Activated CD4-positive, alpha-beta T cell treated with anti-CD3 and anti-CD28 coated beads, Interleukin-2, amount 50 U/mL, for 16 hours (primary cell): ENCODE data around the gene ZNF536.
"Not testable (repeated sequence)": the region's sequence is repeated elsewhere in the genome, so short reads cannot be mapped to it uniquely, and the experiment has no call there.

Experiments
- DNase-seq: peaks from one replicate; pipeline ENCODE4 v3.0.0-alpha.2; 2020

Gene ZNF536

DNA sequence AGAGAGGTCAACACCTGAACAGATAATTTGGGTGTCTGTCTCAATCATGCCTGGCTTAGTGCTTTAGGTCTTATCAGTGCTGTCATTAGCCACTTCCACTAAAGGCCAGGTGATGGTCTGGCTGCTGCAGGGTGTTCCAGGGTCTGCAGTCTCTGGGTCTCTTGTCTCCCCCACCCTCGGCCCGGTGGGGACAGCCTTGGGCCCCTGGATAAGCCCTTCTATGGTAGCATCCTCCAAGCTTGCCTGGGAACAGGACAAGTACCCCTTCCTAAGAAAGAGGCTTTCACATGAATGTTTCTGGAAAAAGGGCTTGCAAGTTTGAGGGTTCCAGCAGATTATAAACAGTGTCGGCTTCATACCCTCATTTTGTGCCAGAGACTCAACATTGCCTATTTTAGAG lies 29.3 kb upstream of the ZNF536 start:
- no peak for DNase-seq

DNA sequence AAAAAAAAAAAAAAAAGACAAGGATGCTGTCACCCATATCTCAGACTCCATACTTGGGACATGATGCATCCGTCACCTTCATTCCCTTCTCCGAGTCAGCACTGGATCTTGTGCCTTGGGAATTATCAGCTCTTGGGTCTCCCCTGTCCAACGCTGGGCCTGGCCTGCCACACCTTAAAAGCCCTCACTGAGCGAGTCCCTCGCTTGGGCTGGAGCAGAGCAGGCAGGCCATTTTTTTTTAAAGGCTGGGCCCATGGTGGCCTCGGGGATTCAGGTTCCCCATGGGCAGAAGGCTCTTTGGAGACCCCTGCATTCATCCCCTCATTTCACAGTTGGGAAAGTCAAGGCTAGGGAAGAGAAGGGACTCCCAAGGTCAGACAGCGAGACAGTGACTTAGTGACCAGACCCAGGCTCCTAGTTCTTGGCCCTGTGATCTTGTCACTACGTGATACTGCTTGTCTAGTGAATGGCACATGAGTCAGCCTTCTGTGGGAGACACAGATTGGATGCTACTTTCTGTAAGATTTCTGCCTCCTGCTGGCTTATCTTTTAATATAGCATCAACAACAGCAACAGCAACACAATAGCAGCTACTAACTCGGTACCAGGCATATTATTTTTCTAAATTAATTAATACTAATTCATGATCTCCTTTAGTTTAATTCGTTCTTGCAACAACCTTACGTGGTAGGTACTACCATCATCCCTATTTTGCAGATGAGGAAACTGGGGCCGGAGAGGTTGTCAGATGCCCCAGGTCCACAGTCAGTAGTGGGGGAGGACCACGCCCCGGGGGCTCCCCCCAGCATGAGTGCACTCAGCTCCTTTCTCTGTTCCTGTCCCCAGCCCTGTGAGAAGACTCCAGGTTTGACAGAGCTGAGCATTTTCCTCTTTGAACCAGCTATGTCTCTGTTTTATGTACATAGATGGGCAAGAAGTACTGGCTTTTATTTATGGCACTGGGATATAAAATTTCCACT lies 27.4 kb upstream of the ZNF536 start:
- DNase-seq: no peak

DNA sequence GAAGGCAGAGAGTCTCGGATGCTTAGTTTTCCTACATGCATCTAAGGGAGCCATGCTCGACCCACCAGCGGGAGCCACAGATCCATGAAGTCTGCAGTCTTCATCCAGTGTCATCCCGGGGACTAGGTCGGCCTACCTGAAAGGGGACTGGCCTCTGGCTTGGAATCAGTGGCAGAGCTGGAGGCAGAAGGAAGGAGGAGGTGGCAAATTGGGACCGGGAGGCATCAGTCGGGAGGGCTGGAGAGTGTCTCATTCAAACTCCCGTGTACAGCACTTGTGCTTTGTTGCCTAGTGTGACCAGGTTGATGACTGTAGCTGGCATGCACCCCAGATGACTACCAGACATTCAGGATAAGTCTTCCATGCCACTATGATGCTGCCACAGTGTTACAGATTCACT lies 26.5 kb upstream of the ZNF536 start:
- DNase-seq: no peak

GRCh38 chr19:30346468-30346867 lies 25.7 kb upstream of the ZNF536 start:
- not testable (repeated sequence) for DNase-seq

DNA sequence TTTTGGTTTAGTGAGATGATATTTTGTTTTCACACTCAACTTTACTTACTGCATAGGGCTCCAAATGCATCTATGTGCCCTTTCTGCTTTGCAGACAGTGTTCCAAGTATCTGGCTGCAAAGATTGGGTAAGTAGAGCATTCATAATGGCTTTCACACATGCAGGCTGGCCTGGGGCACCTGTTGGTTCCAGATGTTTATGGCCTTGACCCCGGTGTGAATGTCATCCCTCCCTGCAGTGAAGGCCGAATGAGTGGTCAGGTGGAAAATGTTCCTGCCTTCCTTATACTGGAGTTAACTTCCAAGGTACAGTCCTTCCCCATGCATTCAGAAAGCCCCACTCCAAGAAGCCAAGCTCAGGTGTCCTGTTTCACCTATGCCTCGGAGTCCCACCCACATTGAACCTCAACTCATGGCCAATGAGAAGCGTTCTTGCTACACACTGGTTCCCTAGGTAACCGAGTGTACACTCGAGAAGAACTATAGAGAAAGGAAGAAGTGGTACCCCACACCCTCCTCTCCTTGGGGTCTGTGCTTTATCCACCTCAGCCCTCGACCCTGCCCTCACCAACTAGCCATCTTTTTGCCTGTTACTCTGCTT lies 23.0 kb upstream of the ZNF536 start:
- DNase-seq: no peak

DNA sequence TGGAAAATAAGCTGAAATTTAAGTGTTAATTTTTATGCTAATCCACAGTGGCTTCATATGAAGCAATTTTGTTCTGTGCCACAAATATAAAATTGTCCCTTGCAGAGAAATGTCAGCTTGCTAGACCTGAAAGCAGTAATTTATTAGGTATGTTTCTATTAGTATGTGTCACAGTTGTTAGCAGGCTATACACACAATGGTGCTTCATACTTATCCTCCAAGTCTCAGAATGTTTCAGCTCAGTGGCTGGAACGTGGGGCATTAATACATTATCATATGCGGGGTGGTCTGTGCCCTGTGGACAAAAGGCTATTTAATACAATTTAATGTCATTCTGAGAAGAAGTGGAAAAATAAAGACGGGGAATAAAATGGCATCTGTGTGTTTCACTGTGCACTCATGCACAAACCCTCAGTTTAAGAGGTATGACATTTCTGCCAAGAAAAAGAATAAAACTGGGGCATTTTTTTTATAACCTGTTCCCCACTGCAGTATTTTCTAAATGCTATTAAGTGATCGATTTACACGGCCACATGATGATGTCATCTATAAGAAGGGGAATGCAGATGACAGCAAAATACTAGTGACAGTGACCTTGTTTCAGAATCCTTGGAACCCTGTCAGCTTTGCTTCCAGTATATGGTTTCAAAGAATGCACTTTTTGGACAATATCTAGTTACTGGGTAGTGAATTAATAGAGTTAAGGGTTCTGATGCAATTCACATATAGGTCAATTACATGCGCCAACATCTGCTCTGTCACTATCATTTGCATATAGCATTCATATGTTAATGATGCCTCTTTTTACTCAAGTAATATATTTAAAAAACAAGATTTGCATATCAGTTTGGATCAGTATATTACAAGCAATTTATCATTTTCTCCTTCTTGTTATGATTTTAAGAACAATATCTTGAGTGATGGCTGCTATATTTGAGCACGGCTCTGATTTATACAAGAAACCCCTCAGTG lies 21.2 kb upstream of the ZNF536 start:
- DNase-seq: no peak

- no peak for DNase-seq
These were observed 20.4 kb upstream of the ZNF536 start for GRCh38 chr19:30351774-30352173.

GRCh38 chr19:30353394-30353945 lies 18.7 kb upstream of the ZNF536 start:
- no peak for DNase-seq

- no peak for DNase-seq
These were observed 16.6 kb upstream of the ZNF536 start for GRCh38 chr19:30355586-30355985.

DNA sequence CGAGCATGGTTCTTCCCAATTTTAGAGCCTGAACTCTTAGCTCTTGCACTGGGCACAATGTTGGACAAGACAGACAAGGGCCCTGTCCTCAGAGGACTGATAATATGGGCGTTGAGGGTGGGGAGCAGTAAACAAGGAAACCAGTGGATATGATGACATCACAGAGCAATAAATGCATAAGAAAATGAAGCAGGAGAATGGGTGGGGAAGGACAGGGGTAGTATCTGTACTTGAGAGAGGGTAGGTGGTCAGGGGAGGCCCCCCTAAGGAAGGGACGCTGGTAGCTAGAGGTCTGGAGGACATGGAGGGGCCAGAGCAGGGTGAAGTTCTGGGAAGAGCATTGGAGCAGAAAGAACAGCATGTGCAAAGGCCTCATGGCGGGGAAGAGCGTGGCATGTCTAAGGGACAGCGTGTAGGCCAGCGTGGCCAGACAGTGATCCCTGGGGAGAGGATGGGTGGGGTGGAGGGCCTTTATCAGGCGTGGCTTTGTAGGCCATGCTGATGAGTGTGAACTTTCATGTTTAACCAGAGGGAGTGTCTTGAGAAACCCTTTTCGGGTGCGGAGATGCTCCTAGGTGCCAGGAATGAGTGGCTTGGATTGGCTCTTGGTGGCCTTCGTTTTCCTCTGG lies 15.1 kb upstream of the ZNF536 start:
- no peak for DNase-seq

GRCh38 chr19:30357580-30357954 lies 14.6 kb upstream of the ZNF536 start:
- no peak for DNase-seq

- DNase-seq: no peak
These were observed 13.9 kb upstream of the ZNF536 start for GRCh38 chr19:30358319-30358718.

- no peak for DNase-seq
These were observed 13.2 kb upstream of the ZNF536 start for GRCh38 chr19:30358821-30359580.

GRCh38 chr19:30359936-30360335 lies 12.2 kb upstream of the ZNF536 start:
- DNase-seq: no peak

GRCh38 chr19:30360376-30361106 lies 11.6 kb upstream of the ZNF536 start:
- DNase-seq: no peak

DNA sequence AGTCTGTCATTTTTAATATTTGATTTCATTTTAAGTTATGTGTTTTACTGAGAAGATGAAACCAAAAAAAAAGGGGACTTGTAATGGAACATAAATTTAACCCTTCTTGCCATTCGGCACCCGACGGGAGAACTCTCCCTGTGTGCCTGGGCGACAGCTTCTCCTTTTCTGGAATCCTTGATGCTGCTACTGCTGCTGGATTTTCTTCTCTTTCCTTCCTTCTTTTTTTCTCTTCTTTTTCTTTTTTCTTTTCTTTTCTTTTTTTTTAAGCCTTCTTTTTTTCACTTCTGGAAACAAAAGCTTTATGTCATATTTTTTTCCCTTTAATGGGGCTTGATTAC lies 11.1 kb upstream of the ZNF536 start:
- no peak for DNase-seq

GRCh38 chr19:30361721-30362120 lies 10.5 kb upstream of the ZNF536 start:
- DNase-seq: no peak

GRCh38 chr19:30362156-30362754 lies 9.9 kb upstream of the ZNF536 start:
- DNase-seq: no peak

DNA sequence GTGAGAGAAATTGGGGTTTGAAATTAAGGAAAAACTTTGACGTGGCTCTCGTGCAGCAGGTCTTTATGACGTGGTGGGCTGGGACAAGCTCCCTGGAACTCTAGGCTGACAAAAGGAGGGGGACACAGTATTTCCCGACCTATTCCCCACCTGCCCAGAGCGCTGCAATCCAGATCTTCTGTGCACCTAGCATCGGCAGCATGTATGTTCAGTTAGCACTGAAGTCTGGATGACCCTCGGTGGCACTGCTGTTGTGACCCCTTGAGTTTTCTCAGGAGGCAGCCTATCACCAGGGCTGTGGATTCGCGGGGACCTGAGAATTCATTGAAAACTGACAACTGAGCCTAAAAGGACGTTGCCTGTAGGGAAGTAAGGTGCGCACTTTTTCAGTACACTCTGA lies 9.1 kb upstream of the ZNF536 start:
- no peak for DNase-seq
